GM12878 (cell line): Measurements from ENCODE around the gene BMP7. TPM values are rescaled to one million over a fixed set of nuclear protein-coding genes. Genes with fewer than 3 reads are reported as not detected.

Source experiments
- ATAC-seq: fragments of 200-7000 bp; cut with Tn5 transposase; 3 replicates; pipeline ENCODE4 v1.9.1; 2020; ENCODE audit warnings: mild to moderate bottlenecking, moderate library complexity
- BruUV-seq: library from RNA; stranded (reverse); fragments of 400-500 nt; replicated peaks from 2 replicates; lab custom pipeline; 2021; lab: Mats Ljungman, UMichigan
- CTCF ChIA-PET: fragments of 300-600 bp; sonication (Branson Sonifier 250); formaldehyde crosslinking; extraction: SDS; loops from one replicate; lab custom pipeline; 2021; ENCODE audit warnings: inconsistent platforms; lab: Yijun Ruan, JAX
- POLR2A ChIA-PET: fragments of 350-600 bp; formaldehyde crosslinking; extraction: SDS; loops from one replicate; lab custom pipeline; 2021; ENCODE audit warnings: inconsistent platforms; lab: Charles Lee
- RAD21 ChIA-PET: fragments of 300-600 bp; sonication (Branson Sonifier 250); formaldehyde crosslinking; loops from one replicate; lab custom pipeline; 2023; ENCODE audit warnings: antibody characterized with exemption; ENCODE audit not compliant: unreplicated experiment; lab: Charles Lee
- SMC1A ChIA-PET: fragments of 300-600 bp; sonication (Branson Sonifier 250); formaldehyde crosslinking; loops from one replicate; lab custom pipeline; 2023; ENCODE audit not compliant: unreplicated experiment, uncharacterized antibody; lab: Charles Lee
- DNase-seq: peaks from one replicate; pipeline ENCODE4 v3.0.0-alpha.2; 2011; ENCODE audit warnings: low read depth, low spot score
- FAIRE-seq: peaks from 3 replicates; lab custom pipeline; 2011; peaks lifted over from hg19 to GRCh38; lab: Jason Lieb, UNC
- H2AFZ ChIP-seq: 2 replicates; pipeline ENCODE4 v1.6.0; 2011; ENCODE audit warnings: low read depth, low read length, control low read depth; ENCODE audit not compliant: control insufficient read depth
- H3K27ac ChIP-seq: 2 replicates; pipeline ENCODE4 v1.5.1; 2011; ENCODE audit warnings: control low read depth; ENCODE audit not compliant: control insufficient read depth, insufficient read depth
- H3K27me3 ChIP-seq, 2 experiments: replicated peaks in 1 of 2; 2 replicates each; pipeline versions ENCODE4 v1.6.0 to v1.6.1; 2011; ENCODE audit warnings: low read length in 1 of 2; ENCODE audit not compliant: control insufficient read depth in 2 of 2, insufficient read depth in 2 of 2
- H3K36me3 ChIP-seq, 2 experiments: 2 replicates each; pipeline ENCODE4 v1.5.1; 2011; ENCODE audit warnings: low read length in 1 of 2; ENCODE audit not compliant: control insufficient read depth in 2 of 2, insufficient read depth in 2 of 2
- H3K4me1 ChIP-seq: 2 replicates; pipeline ENCODE4 v1.6.1; 2011; ENCODE audit warnings: mild to moderate bottlenecking, low read length, moderate library complexity, mixed read lengths; ENCODE audit not compliant: control insufficient read depth, insufficient read depth
- H3K4me2 ChIP-seq: 2 replicates; pipeline ENCODE4 v1.6.0; 2011; ENCODE audit warnings: control low read depth; ENCODE audit not compliant: control insufficient read depth, insufficient read depth
- H3K4me3 ChIP-seq: fragments of 200-600 bp; sonication (generic); 2 replicates; pipeline ENCODE4 v1.5.1; 2016
- H3K79me2 ChIP-seq: 2 replicates; pipeline ENCODE4 v1.6.0; 2011; ENCODE audit warnings: low read length; ENCODE audit not compliant: control insufficient read depth, insufficient read depth
- H3K9ac ChIP-seq: 2 replicates; pipeline ENCODE4 v1.8.0; 2011; ENCODE audit warnings: low read length, control low read depth, mixed read lengths; ENCODE audit not compliant: control insufficient read depth, insufficient read depth
- H3K9me3 ChIP-seq: replicated peaks from 3 replicates; pipeline ENCODE4 v1.5.1; 2011; ENCODE audit warnings: mild to moderate bottlenecking, low read length; ENCODE audit not compliant: control insufficient read depth, insufficient read depth
- H4K20me1 ChIP-seq: 2 replicates; pipeline ENCODE4 v1.6.0; 2011; ENCODE audit not compliant: control insufficient read depth, insufficient read depth
- CREB1 ChIP-seq: IDR thresholded peaks from 2 replicates; pipeline ENCODE4 v1.6.1; 2012; ENCODE audit warnings: low read depth, mild to moderate bottlenecking, inconsistent platforms
- CREM ChIP-seq: IDR thresholded peaks from 2 replicates; pipeline ENCODE4 v1.6.1; 2014; ENCODE audit warnings: antibody characterized with exemption, low read depth
- ETV6 ChIP-seq, 2 experiments: fragments of 450-650 bp in 1 of 2; IDR thresholded peaks in 1 of 2; conservative IDR thresholded peaks in 1 of 2; 2 replicates each; pipeline ENCODE4 v1.6.1; 2014; ENCODE audit warnings: antibody characterized with exemption in 1 of 2, borderline replicate concordance in 1 of 2, low read depth in 1 of 2, mild to moderate bottlenecking in 1 of 2, moderate library complexity in 1 of 2
- KDM1A ChIP-seq: fragments of 200-600 bp; sonication (generic); IDR thresholded peaks from 2 replicates; pipeline ENCODE4 v1.6.1; 2016; ENCODE audit warnings: borderline replicate concordance
- MEF2A ChIP-seq: IDR thresholded peaks from 2 replicates; pipeline ENCODE4 v1.6.1; 2011; ENCODE audit warnings: low read depth, mild to moderate bottlenecking, low read length, moderate library complexity; ENCODE audit not compliant: insufficient read depth
- NFXL1 ChIP-seq: fragments of 450-650 bp; IDR thresholded peaks from 2 replicates; pipeline ENCODE4 v1.6.1; 2017; ENCODE audit warnings: antibody characterized with exemption, mild to moderate bottlenecking, borderline replicate concordance
- RCOR1 ChIP-seq: conservative IDR thresholded peaks from 2 replicates; pipeline ENCODE4 v1.6.1; 2012; ENCODE audit warnings: low read depth, low read length, improper control_type of control experiment
- SRF ChIP-seq, 2 experiments: IDR thresholded peaks; 2 replicates each; pipeline ENCODE4 v1.6.1; 2011; ENCODE audit warnings: low read depth in 2 of 2, low read length in 2 of 2, mild to moderate bottlenecking in 1 of 2, moderate library complexity in 1 of 2
- SUZ12 ChIP-seq: fragments of 200-600 bp; sonication (generic); IDR thresholded peaks from one replicate; pipeline ENCODE4 v1.6.1; 2018; ENCODE audit warnings: antibody characterized with exemption, mild to moderate bottlenecking; ENCODE audit not compliant: unreplicated experiment
- TCF12 ChIP-seq: IDR thresholded peaks from 2 replicates; pipeline ENCODE4 v1.6.1; 2011; ENCODE audit warnings: low read depth, mild to moderate bottlenecking, low read length
- ZNF274 ChIP-seq: IDR thresholded peaks from one replicate; pipeline ENCODE4 v1.8.0; 2011; ENCODE audit not compliant: insufficient read length, insufficient read depth
- WGBS: methylation state at CpG from one replicate; pipeline ENCODE4 v1.1.6; 2016; ENCODE audit warnings: low lambda C conversion rate; ENCODE audit not compliant: insufficient replicate concordance, insufficient coverage; ENCODE audit errors: missing lambda C conversion rate; 5-methylcytosine and 5-hydroxymethylcytosine counted together
- in situ Hi-C: fragments of 300-500 bp; cut with MboI; formaldehyde crosslinking; loops from 9 replicates; pipeline ENCODE4 v1.14.3; 2018; ENCODE audit warnings: mixed read lengths
- intact Hi-C: fragments of 100-400 bp; cut with micrococcal nuclease; formaldehyde crosslinking; loops from one replicate; pipeline ENCODE4 v1.14.2; 2022; ENCODE audit not compliant: unreplicated experiment
- polyA plus RNA-seq, 11 experiments: library from polyadenylated mRNA; depleted of rRNA in 4 of 11; unstranded in 6 of 11; stranded (reverse) in 5 of 11; fragments of >200 nt; fragmentation: Nextera tagmentation in 4 of 11; fragmentation: Illumina TruSeq in 1 of 11; extraction: Ambion mirVana in 4 of 11; extraction: Trizol in 1 of 11; gene quantifications; 1 replicate in 1 of 11; 2 replicates in 10 of 11; pipeline versions ENCODE4 v1.2.1 to v1.2.3, GENCODE V29; 2011 to 2016; ENCODE audit warnings: inconsistent platforms in 2 of 11, missing spikeins in 2 of 11, low read depth in 1 of 11
- total RNA-seq, 4 experiments: library from RNA; depleted of rRNA in 3 of 4; stranded (reverse); fragments of >200 nt in 3 of 4; fragmentation: Illumina TruSeq in 1 of 4; extraction: Trizol in 1 of 4; gene quantifications; 2 replicates each; pipeline versions ENCODE4 v1.2.1 to v1.2.3, GENCODE V29; 2013 to 2021
- TF ChIP-seq, protein P1 (sequence below): IDR thresholded peaks from 2 replicates; pipeline ENCODE4 v1.6.1; 2012; ENCODE audit warnings: mild to moderate bottlenecking, low read depth, low read length

The BMP7 gene
- total and polyA plus RNA-seq, 10 of the 15 experiments (the other 5 are each of a cell fraction or from before 2014, with no cell fraction given): 0.18 to 0.51 (median 0.28) TPM; not detected in 7

DNA sequence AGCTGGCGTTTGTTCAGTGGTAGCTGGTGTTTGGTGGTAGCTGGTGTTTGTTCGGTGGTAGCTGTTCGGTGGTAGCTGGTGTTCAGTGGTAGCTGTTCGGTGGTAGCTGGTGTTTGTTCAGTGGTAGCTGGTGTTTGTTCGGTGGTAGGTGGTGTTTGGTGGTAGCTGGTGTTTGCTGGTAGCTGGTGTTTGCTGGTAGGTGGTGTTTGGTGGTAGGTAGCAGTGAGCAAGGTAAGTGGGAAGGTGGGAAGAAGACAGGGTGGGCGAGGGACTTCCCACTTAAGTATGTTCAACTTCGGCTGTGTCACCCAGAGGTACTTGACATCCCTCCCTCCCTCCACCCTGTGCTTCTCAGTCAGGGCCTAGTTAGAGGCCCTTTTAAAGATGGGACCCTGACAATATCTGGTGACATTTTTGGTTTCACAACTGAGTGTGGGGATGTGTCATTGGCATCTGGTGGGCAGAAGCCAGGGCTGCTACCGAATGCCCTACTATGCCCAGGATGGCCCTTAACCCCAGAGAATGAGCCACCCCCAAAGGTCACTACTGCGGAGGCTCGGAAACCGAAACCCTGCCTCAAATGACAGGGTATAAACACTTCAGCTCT lies 47.3 kb downstream of the BMP7 start:
- no peak for DNase-seq
- H3K9me3 ChIP-seq: no peaks in the 10 kb centered on the region
- H3K36me3 ChIP-seq: no peaks in the 10 kb centered on the region
- no peak overlapping the region for H3K4me2 ChIP-seq
- RAD21 ChIA-PET: interaction anchor here (1.1 kb wide), 1 partner anchor 109 kb away, joined by 4 read pairs; no protein-coding TSS in a partner anchor
- no peak overlapping the region for H3K27ac ChIP-seq
- BruUV-seq: no TSS peak
- POLR2A ChIA-PET: no interaction called here
- no peaks in the 10 kb centered on the region for H3K79me2 ChIP-seq
- H3K4me3 ChIP-seq: no peak overlapping the region
- no peaks in the 10 kb centered on the region for H3K4me1 ChIP-seq
- CTCF ChIA-PET: interaction anchor here (1.2 kb wide), 1 partner anchor 114 kb away, joined by 3 read pairs; no protein-coding TSS in a partner anchor
- no peak overlapping the region for H3K9ac ChIP-seq
- no peaks in the 10 kb centered on the region; a peak in 1 of 4 replicates for H3K27me3 ChIP-seq
- intact Hi-C loops: no loop called here
- no peak for FAIRE-seq
- no peaks in the 10 kb centered on the region for H4K20me1 ChIP-seq
- H2AFZ ChIP-seq: no peak overlapping the region
- TF ChIP-seq KDM1A (no peak), NFXL1 (peak; percentile 60; the same call in 1 of the 2 replicates), ZNF274 (no peak), TCF12 (no peak), ETV6 (conservative IDR thresholded peaks at IDR 0.05 in 1 of 2, IDR thresholded peaks at IDR 0.05 in 1 of 2; ENCODE audit: borderline replicate concordance in 1 of 2, low read depth in 1 of 2) (0 out of 4 replicates have a peak, but pooled peaks of 1 of the 2 experiments have one; percentile 50)
- SMC1A ChIA-PET: no interaction called here
- ATAC-seq: no peak
- in situ Hi-C loops: no loop called here
- 27% methylated on average over 11 of the region's 11 CpGs for WGBS

- POLR2A ChIA-PET: no interaction called here
- Histone ChIP-seq H3K4me2 (no peak overlapping the region), H3K9me3 (no peaks in the 10 kb centered on the region), H3K79me2 (no peaks in the 10 kb centered on the region), H4K20me1 (no peaks in the 10 kb centered on the region), H2AFZ (no peak overlapping the region), H3K4me3 (no peak overlapping the region), H3K27me3 (peaks cover 0 to 1% of the 10 kb centered on the region in 2 experiments; a peak in 2 of 4 replicates)
- no peak for TF ChIP-seq CREM
- no peak for TF ChIP-seq SUZ12
- TF ChIP-seq, protein P1, sequence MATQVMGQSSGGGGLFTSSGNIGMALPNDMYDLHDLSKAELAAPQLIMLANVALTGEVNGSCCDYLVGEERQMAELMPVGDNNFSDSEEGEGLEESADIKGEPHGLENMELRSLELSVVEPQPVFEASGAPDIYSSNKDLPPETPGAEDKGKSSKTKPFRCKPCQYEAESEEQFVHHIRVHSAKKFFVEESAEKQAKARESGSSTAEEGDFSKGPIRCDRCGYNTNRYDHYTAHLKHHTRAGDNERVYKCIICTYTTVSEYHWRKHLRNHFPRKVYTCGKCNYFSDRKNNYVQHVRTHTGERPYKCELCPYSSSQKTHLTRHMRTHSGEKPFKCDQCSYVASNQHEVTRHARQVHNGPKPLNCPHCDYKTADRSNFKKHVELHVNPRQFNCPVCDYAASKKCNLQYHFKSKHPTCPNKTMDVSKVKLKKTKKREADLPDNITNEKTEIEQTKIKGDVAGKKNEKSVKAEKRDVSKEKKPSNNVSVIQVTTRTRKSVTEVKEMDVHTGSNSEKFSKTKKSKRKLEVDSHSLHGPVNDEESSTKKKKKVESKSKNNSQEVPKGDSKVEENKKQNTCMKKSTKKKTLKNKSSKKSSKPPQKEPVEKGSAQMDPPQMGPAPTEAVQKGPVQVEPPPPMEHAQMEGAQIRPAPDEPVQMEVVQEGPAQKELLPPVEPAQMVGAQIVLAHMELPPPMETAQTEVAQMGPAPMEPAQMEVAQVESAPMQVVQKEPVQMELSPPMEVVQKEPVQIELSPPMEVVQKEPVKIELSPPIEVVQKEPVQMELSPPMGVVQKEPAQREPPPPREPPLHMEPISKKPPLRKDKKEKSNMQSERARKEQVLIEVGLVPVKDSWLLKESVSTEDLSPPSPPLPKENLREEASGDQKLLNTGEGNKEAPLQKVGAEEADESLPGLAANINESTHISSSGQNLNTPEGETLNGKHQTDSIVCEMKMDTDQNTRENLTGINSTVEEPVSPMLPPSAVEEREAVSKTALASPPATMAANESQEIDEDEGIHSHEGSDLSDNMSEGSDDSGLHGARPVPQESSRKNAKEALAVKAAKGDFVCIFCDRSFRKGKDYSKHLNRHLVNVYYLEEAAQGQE: no peak
- no peak for TF ChIP-seq RCOR1
- TF ChIP-seq SRF (IDR thresholded peaks at IDR 0.05; ENCODE audit: low read depth in 2 of 2, low read length in 2 of 2): no peak
- no peak for TF ChIP-seq CREB1
- TF ChIP-seq MEF2A: no peak
- TF ChIP-seq, all 136 proteins: peak for 0
- no peaks in the 10 kb centered on the region for H3K36me3 ChIP-seq
- ChIA-PET RAD21 (interaction anchor here (1.1 kb wide), 1 partner anchor 109 kb away, joined by 4 read pairs; no protein-coding TSS in a partner anchor), CTCF (no interaction called here), SMC1A (no interaction called here)
- in situ Hi-C loops: no loop called here
- BruUV-seq: no TSS peak
- H3K4me1 ChIP-seq: no peaks in the 10 kb centered on the region
- no peak overlapping the region for H3K27ac ChIP-seq
- H3K9ac ChIP-seq: no peak overlapping the region
- no peak for ATAC-seq
- intact Hi-C loops: no loop called here
- WGBS: 27% methylated on average over 5 of the region's 5 CpGs
- FAIRE-seq: no peak
- DNase-seq: no peak
These were observed 48.0 kb downstream of the BMP7 start for GRCh38 chr20:57218489-57218888.
